Calu3 (cell line): ENCODE data around the gene CDR2. TPM values are rescaled to one million over a fixed set of nuclear protein-coding genes. Genes with fewer than 3 reads are reported as not detected.

Experiments used
- BruUV-seq: library from RNA; stranded (reverse); fragments of 400-500 nt; replicated peaks from 2 replicates; lab custom pipeline; 2021; lab: Mats Ljungman, UMichigan
- CTCF ChIA-PET: fragments of 300-600 bp; sonication (Branson Sonifier 250); formaldehyde crosslinking; loops from one replicate; lab custom pipeline; 2022; ENCODE audit warnings: antibody characterized with exemption; lab: Charles Lee
- DNase-seq: peaks from one replicate; pipeline ENCODE4 v3.0.0; 2022
- H3K27ac Mint-ChIP-seq: one replicate; pipeline ENCODE4 v1.8.0; 2022; ENCODE audit warnings: mixed read lengths; ENCODE audit not compliant: unreplicated experiment
- H3K27me3 Mint-ChIP-seq: one replicate; pipeline ENCODE4 v1.8.0; 2022; ENCODE audit warnings: mixed read lengths; ENCODE audit not compliant: unreplicated experiment
- H3K36me3 Mint-ChIP-seq: one replicate; pipeline ENCODE4 v1.8.0; 2022; ENCODE audit warnings: mild to moderate bottlenecking, moderate library complexity, mixed read lengths; ENCODE audit not compliant: insufficient read depth, unreplicated experiment
- H3K4me1 Mint-ChIP-seq: one replicate; pipeline ENCODE4 v1.8.0; 2022; ENCODE audit warnings: mild to moderate bottlenecking, low read depth, mixed read lengths; ENCODE audit not compliant: unreplicated experiment
- H3K4me3 Mint-ChIP-seq: one replicate; pipeline ENCODE4 v1.8.0; 2022; ENCODE audit warnings: mild to moderate bottlenecking, low read depth, moderate library complexity, mixed read lengths; ENCODE audit not compliant: unreplicated experiment
- H3K9me3 Mint-ChIP-seq: one replicate; pipeline ENCODE4 v1.8.0; 2022; ENCODE audit warnings: low read depth, mixed read lengths; ENCODE audit not compliant: unreplicated experiment
- intact Hi-C: fragments of 100-400 bp; cut with micrococcal nuclease; formaldehyde crosslinking; loops from one replicate; pipeline ENCODE4 v1.10.0; 2022; ENCODE audit not compliant: unreplicated experiment
- total RNA-seq: library from RNA; stranded (reverse); gene quantifications from 2 replicates; pipeline ENCODE4 v1.2.3, GENCODE V29; 2022
- TF ChIP-seq, protein P1 (sequence below): fragments of 200-600 bp; IDR thresholded peaks from one replicate; pipeline ENCODE4 v1.8.0; 2022; ENCODE audit warnings: antibody characterized with exemption; ENCODE audit not compliant: unreplicated experiment

The CDR2 gene
- total RNA-seq, 1 experiment from 2014 or later, result 78.9 TPM

DNA sequence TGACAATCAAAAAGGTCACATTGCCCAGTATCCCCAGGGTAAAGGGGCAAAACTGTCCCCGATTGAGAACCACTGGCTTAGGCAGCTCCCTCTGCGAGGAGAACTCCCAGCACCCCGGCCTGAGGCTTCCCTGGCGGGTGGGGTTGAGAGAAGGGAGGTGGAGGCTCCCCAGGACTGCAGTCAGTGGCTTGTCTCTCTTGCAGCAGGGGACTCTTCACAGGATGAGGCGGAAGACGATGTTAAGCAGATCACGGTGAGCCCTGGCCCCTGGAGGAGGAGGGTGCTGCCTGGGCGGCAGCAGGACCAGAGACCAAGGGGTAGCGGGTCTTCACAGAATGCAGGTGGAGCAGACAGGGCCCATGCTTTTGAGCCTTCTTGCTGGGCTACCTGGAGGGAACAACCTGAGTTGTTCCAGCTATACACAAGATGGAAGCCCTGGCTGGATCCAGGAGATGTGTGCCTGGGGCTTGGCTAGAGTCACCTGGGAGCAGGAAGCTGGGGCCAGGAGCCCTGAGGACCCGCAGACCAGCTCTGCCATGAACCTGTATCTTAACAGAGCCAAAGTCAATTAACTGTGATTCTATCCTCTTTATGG is 60.4 kb downstream of the CDR2 start:
- TF ChIP-seq, protein P1, sequence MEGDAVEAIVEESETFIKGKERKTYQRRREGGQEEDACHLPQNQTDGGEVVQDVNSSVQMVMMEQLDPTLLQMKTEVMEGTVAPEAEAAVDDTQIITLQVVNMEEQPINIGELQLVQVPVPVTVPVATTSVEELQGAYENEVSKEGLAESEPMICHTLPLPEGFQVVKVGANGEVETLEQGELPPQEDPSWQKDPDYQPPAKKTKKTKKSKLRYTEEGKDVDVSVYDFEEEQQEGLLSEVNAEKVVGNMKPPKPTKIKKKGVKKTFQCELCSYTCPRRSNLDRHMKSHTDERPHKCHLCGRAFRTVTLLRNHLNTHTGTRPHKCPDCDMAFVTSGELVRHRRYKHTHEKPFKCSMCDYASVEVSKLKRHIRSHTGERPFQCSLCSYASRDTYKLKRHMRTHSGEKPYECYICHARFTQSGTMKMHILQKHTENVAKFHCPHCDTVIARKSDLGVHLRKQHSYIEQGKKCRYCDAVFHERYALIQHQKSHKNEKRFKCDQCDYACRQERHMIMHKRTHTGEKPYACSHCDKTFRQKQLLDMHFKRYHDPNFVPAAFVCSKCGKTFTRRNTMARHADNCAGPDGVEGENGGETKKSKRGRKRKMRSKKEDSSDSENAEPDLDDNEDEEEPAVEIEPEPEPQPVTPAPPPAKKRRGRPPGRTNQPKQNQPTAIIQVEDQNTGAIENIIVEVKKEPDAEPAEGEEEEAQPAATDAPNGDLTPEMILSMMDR, result no peak
- Mint-ChIP-seq H3K9me3 (no peaks in the 10 kb centered on the region), H3K4me3 (no peak overlapping the region), H3K4me1 (no peaks in the 10 kb centered on the region), H3K36me3 (peaks cover 77% of the 10 kb centered on the region), H3K27ac (no peak overlapping the region), H3K27me3 (no peaks in the 10 kb centered on the region)
- CTCF ChIA-PET, result no interaction called here
- BruUV-seq, result no TSS peak
- intact Hi-C loops, result no loop called here
- no peak for DNase-seq

- Mint-ChIP-seq H3K4me1 (no peaks in the 10 kb centered on the region), H3K27me3 (no peaks in the 10 kb centered on the region), H3K9me3 (no peaks in the 10 kb centered on the region), H3K36me3 (peaks cover 76% of the 10 kb centered on the region), H3K4me3 (no peak overlapping the region), H3K27ac (no peak overlapping the region)
- CTCF ChIA-PET, result no interaction called here
- TF ChIP-seq, protein P1, result no peak
- no peak for DNase-seq
- no TSS peak for BruUV-seq
- intact Hi-C loops, result no loop called here
Measured at GRCh38 chr16:22312897-22313781, 61.3 kb downstream of the CDR2 start.

GRCh38 chr16:22311520-22311919 is 62.9 kb downstream of the CDR2 start:
- no peak overlapping the region for H3K4me3 Mint-ChIP-seq
- no TSS peak for BruUV-seq
- H3K27ac Mint-ChIP-seq, result no peak overlapping the region
- no peaks in the 10 kb centered on the region for H3K27me3 Mint-ChIP-seq
- CTCF ChIA-PET, result no interaction called here
- intact Hi-C loops, result no loop called here
- H3K36me3 Mint-ChIP-seq, result peaks cover 68% of the 10 kb centered on the region
- TF ChIP-seq, protein P1, result no peak
- no peak for DNase-seq
- H3K4me1 Mint-ChIP-seq, result no peaks in the 10 kb centered on the region
- no peaks in the 10 kb centered on the region for H3K9me3 Mint-ChIP-seq

- Mint-ChIP-seq H3K27me3 (no peaks in the 10 kb centered on the region), H3K4me3 (no peak overlapping the region), H3K4me1 (no peaks in the 10 kb centered on the region), H3K27ac (no peak overlapping the region), H3K36me3 (peaks cover 47% of the 10 kb centered on the region), H3K9me3 (no peaks in the 10 kb centered on the region)
- TF ChIP-seq, protein P1, result no peak
- no peak for DNase-seq
- intact Hi-C loops, result no loop called here
- BruUV-seq, result no TSS peak
- CTCF ChIA-PET, result no interaction called here
Measured at GRCh38 chr16:22308824-22309520, 65.4 kb downstream of the CDR2 start.
